ENCODE measurements around the gene UNC5A. TPM values are rescaled to one million over a fixed set of nuclear protein-coding genes. Genes with fewer than 3 reads are reported as not detected.

UNC5A gene
- polyA plus RNA-seq, 1 of the 3 experiments (the other 2 are of a cell fraction), result 0.46 TPM

DNA sequence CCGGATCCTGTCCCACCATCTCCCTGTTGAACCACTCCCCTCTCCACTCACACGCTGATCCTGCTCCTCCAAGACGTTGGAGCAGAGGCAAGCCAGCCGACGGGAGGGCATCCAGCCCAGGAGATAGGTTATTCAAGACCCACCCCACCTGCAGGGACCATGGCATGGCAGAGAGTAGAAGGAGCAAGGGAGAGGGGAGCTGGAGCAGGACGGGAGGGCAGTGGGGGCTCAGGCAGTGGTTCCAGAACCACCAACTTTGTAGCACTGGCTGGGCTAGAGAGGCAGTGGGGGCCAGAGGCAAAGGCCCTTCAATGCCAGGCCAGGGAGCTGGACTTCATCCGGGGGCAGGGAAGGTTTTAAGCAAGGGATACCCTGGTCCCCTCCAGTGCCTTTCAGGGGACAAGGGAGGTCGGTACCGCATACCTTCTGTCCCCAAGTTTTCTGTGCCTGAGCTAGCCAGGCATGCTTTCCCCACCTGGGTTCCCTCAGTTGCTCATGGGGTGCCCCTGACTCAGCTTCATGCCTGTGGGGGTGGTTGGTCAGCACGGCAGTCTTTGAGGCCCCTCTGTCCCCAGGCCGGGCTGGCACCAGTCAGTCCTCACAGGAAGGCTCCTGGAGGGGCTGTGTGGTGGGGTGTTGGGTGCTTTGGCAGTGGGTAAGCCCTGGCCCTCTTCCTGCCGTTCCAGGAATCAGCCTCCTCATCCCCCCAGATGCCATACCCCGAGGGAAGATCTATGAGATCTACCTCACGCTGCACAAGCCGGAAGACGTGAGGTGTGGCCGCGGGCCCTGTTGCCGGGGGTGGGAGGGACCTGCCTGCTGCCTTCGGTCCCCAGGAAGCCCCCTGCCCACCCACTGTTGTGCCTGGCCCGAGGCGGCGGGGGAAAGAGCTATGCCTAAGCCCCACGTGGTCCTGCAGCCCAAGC, 66.4 kb downstream of the UNC5A start:
- Histone ChIP-seq H3K4me3 (ENCODE audit: low read depth in 2 of 2, low read length in 1 of 2) (no peak overlapping the region), H3K4me2 (no peak overlapping the region), H3K36me3 (replicated peaks in 1 of 2; ENCODE audit: control insufficient read depth in 1 of 2, insufficient read depth in 2 of 2, low read length in 1 of 2) (no peaks in the 10 kb centered on the region), H3K4me1 (ENCODE audit: control insufficient read depth in 1 of 2, insufficient read depth in 2 of 2, low read depth in 1 of 2, low read length in 1 of 2) (peaks cover 0 to 16% of the 10 kb centered on the region in 2 experiments; a peak in 1 of 4 replicates), H2AFZ (ENCODE audit: low read depth) (no peak overlapping the region), H3K79me2 (ENCODE audit: insufficient read depth) (no peaks in the 10 kb centered on the region), H4K20me1 (ENCODE audit: insufficient read depth) (no peaks in the 10 kb centered on the region), H3F3A (replicated peaks; ENCODE audit: insufficient read depth) (no peaks in the 10 kb centered on the region), H3K27me3 (ENCODE audit: insufficient read depth) (no peaks in the 10 kb centered on the region), H3K9ac (no peak overlapping the region), H3K27ac (ENCODE audit: low read depth in 2 of 2, low read length in 1 of 2) (no peak overlapping the region), H3K9me3 (no peaks in the 10 kb centered on the region), H3K9me2 (no peaks in the 10 kb centered on the region)
- POLR2A ChIA-PET, result no interaction called here
- WGBS (ENCODE audit: low lambda C conversion rate), result 58% methylated on average over 7 of the region's 24 CpGs
- TF ChIP-seq GABPA (IDR thresholded peaks at IDR 0.05; ENCODE audit: low read depth), result no peak
- no peak for TF ChIP-seq ELF1 (IDR thresholded peaks at IDR 0.05)
- TF ChIP-seq PBX3 (IDR thresholded peaks at IDR 0.05), result no peak
- no peak for TF ChIP-seq TCF12 (IDR thresholded peaks at IDR 0.05)
- TF ChIP-seq FOXM1 (IDR thresholded peaks at IDR 0.05; ENCODE audit: low read depth), result no peak
- TF ChIP-seq, protein P1, sequence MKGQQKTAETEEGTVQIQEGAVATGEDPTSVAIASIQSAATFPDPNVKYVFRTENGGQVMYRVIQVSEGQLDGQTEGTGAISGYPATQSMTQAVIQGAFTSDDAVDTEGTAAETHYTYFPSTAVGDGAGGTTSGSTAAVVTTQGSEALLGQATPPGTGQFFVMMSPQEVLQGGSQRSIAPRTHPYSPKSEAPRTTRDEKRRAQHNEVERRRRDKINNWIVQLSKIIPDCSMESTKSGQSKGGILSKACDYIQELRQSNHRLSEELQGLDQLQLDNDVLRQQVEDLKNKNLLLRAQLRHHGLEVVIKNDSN (IDR thresholded peaks at IDR 0.05; ENCODE audit: borderline replicate concordance, low read depth), result no peak
- TF ChIP-seq EP300 (IDR thresholded peaks at IDR 0.05; ENCODE audit: borderline replicate concordance in 1 of 2, low read depth in 1 of 2, low read length in 1 of 2), result no peak
- no peak for TF ChIP-seq RAD21 (IDR thresholded peaks at IDR 0.05; ENCODE audit: low read length)
- no peak for TF ChIP-seq EZH2phosphoT487 (IDR thresholded peaks at IDR 0.05; ENCODE audit: borderline replicate concordance, low read depth)
- TF ChIP-seq, protein P2, sequence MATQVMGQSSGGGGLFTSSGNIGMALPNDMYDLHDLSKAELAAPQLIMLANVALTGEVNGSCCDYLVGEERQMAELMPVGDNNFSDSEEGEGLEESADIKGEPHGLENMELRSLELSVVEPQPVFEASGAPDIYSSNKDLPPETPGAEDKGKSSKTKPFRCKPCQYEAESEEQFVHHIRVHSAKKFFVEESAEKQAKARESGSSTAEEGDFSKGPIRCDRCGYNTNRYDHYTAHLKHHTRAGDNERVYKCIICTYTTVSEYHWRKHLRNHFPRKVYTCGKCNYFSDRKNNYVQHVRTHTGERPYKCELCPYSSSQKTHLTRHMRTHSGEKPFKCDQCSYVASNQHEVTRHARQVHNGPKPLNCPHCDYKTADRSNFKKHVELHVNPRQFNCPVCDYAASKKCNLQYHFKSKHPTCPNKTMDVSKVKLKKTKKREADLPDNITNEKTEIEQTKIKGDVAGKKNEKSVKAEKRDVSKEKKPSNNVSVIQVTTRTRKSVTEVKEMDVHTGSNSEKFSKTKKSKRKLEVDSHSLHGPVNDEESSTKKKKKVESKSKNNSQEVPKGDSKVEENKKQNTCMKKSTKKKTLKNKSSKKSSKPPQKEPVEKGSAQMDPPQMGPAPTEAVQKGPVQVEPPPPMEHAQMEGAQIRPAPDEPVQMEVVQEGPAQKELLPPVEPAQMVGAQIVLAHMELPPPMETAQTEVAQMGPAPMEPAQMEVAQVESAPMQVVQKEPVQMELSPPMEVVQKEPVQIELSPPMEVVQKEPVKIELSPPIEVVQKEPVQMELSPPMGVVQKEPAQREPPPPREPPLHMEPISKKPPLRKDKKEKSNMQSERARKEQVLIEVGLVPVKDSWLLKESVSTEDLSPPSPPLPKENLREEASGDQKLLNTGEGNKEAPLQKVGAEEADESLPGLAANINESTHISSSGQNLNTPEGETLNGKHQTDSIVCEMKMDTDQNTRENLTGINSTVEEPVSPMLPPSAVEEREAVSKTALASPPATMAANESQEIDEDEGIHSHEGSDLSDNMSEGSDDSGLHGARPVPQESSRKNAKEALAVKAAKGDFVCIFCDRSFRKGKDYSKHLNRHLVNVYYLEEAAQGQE (IDR thresholded peaks at IDR 0.05; ENCODE audit: low read depth, low read length), result no peak
- TF ChIP-seq RCOR1 (IDR thresholded peaks at IDR 0.05; ENCODE audit: low read length), result no peak
- no peak for TF ChIP-seq FOSL2 (IDR thresholded peaks at IDR 0.05; ENCODE audit: borderline replicate concordance, low read depth)
- TF ChIP-seq JUND (IDR thresholded peaks at IDR 0.05), result no peak
- no peak for TF ChIP-seq MEF2A (IDR thresholded peaks at IDR 0.05; ENCODE audit: borderline replicate concordance, low read depth)
- CTCF ChIA-PET, result interaction anchor here (0.9 to 1.7 kb wide), 5 partner anchors 9 to 216 kb away, joined by 3 to 9 read pairs (median 3); no protein-coding TSS in a partner anchor
- peak; percentile 60 for DNase-seq
